ENCODE data around the gene CPN2.

Gene CPN2

DNA sequence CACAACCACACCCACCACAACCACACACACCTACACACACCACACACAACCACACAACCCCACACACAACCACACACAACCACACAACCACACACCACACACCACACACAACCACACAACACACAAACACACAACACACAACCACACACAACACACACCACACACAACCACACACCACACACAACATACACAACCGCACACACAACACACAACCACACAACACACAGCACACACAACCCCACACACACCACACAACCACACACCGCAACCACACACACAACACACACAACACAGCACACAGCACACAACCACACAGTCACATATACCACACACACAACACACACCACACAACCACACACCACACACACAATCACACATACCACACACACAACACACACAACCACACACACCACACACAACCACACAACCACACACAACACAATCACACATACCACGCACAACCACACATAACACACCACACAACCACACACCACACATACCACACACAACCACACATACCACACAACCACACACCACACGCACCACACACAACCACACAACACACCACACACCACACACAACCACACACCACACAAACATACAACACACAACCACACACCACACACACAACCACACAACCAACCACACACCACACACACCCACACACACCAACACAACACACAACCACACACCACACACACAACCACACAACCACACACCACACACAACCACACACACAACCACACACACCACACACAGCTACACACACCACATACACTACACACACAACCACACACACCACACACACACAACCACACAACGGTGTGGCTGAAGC, 23.7 kb downstream of the CPN2 start:
- DNase-seq, result no peak

DNA sequence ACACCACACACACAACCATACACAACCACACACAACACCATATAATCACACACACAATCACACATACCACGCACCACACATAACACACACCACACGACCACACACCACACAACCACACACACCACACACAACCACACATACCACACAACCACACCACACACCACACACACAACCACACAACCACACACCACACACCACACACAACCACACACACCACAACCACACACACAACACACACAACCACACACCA, 24.2 kb downstream of the CPN2 start:
- DNase-seq, result peak; percentile 24

DNA sequence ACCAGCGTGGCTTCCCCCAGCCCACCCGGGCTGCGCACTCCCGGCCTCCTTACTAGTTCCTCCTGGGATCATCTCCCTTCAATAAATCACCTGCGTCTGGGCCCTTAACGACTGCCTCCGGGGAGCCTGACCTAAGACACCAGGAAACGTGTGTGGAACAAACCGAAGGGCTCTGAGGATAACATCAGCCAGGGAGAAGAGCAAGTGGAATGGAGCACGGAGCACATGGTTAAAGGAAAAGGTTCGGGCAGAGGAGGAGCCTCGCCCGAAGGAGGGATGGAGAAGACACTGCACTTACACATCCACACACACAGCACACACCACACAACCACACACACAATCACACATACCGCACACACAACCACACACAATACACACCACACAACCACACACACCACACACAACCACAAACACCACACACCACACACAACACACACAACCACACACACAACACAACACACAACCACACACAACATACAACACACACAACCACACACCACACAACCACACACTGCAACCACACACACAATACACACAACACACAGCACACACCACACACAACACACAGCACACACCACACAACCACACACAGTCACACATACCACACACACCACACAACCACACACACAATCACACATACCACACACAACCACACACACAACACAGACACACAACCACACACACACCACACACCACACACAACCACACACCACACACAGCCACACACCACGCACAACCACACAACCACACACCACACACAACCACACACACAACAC, 24.7 kb downstream of the CPN2 start:
- no peak for DNase-seq

DNA sequence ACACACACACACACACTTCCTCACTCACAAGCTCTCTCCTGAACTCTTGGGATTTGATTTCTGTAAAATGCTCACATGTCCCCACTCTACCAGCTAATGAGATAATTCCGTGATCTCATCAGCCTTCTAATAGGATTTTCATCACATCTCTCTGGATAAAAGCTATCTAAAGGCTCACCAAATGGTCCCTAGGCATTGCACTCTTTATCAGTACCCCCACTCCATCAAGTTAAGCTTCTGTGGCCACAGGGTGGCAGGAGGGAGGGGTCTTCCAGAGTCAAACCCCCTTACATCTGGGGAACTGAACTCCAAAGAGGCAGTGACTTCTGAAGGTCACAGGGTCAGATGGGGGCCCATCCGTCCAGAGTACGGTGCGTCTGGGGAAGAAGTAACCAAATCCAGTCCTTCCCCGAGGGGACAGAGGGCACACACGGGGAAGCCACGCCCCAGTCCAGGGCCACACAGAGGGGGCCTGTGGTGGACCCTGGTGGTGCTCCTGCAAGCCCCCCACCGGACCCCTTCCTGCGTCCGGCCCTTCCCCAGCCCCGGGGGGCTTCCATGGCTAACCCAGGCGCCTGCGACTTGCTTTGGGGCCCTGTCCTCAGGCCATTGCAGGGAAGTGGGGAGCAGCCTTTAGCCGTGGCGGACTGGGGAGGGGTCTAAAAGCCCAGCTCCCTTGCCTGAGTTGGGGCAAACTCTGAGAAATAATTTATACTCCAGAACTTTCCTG, 25.5 kb downstream of the CPN2 start:
- no peak for DNase-seq

DNA sequence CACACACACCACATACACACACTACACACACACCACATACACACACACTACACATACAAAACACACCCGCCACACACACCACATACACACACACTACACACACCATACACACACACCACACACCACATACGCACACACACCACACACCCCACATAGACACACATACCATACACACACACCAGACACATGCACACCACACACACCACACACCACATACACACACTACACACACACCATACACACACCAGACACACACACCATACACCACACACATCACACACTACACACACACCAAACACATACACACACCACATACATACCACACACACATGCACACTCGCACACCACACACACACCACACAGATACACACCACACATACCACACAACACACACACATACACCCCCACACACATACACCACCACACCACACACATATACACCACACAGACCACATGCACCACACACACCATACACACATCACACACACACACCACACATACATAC, 26.3 kb downstream of the CPN2 start:
- no peak for DNase-seq

DNA sequence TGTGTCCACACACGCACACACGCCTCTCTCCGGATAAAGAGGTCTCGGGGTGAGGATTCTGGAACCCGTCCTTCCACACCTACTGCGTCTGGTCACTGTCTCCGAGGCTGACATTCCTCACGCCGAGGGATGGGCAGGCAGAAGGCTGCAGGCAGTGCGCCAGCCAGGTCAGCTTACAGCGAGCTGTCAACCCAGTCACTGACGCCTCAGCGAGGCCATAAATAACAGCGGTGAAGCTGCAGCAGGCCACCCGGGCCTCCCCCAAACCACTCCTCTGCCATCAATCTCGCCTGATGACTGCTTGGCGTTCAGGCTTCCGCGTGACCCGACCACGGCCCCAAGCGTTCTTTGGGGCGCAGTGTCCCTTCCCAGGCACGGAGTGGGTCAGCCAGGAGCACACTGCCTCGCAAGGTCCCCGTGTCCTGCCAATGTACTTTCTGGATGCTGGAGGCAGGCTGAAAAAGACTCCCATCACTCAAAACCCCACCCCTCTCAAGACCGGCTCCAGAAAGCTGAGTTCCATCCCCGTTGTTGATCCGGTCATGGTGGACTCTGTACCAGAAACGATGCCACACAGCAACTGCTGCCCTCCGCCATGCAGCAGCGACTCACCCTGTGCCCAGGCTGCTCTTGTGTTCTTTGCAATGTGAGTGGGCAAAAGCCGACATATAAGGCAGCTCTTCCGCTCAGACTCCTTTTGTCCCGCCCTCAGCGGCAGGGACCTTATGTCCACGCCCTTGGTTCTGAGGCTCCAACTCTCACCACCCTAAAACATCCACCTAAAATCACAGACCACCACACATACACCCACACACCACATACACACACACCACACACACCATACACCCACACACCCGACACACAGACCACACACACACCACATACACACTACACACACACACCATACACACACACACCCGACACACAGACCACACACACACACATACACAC, 27.1 kb downstream of the CPN2 start:
- peak; percentile 46 for DNase-seq

DNA sequence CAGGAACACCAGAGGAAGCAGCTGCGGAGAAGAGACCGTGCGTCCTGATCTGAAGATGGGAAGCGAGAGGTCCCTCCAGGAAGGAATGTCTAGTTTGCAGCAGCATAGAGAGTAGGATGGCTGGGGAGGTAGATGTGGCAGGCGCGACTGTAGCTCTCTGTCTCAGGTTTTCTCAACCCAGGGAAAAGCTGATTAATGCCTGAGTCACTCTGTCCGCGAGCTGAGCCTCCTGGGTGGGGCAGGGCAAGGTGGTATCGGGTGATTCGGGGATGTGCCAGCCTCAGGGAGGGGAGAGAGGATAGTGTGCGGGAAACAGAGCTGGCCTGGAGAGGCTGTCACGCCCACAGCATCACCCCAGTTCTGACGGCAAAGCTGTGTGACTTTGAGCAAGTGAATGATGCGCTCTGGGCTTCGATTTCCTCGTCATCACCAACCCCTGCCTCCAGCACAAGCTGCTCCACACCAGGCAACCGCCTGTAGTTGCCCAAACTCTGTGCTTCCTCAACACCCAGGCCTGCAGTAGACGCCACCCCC, 28.4 kb downstream of the CPN2 start:
- no peak for DNase-seq

DNA sequence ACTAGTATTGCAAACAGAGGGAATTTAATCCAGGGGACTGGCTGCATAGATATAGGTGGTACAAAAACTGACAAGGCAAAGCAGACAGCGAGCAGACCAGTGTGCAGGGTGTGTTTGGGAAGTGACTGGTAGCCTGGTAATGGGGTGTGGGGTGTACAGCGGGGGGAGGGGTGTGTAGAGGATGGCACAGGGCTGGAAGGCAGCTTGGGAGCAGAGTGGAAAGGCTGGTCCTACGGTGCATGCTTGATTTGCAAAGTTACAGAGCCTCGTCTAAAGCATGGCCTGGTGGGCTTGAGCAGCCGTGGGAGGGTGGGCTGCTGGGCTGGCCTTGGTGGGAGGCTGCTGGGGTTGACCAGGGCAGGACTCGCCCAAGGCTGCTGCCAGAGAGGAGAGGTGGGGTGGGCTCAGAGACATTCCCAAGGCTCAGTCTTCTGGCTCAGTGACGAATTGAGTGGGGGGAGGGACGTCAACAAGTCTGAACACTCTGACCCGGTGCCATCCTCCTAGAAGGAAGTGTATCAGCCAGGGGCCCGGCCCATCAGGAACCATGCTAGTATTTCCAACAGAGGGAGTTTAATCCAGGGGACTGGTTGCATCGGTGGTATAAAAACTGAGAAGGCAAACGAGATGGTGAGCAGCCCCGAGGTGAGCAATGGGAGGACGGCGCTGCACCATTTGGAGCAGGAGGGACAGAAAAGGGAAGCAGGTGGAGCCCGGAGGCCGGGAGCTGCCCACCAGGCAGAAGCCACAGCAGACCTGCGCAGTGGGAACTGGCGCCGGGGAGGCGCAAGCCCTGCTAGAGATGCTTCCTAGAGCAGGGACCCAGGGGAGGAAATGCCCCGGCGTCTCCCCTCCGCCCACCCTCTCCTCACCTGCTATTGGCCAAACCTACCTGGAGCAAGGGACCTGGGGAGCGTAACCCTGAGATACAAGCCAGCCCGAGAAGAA, 29.2 kb downstream of the CPN2 start:
- DNase-seq, result no peak

DNA sequence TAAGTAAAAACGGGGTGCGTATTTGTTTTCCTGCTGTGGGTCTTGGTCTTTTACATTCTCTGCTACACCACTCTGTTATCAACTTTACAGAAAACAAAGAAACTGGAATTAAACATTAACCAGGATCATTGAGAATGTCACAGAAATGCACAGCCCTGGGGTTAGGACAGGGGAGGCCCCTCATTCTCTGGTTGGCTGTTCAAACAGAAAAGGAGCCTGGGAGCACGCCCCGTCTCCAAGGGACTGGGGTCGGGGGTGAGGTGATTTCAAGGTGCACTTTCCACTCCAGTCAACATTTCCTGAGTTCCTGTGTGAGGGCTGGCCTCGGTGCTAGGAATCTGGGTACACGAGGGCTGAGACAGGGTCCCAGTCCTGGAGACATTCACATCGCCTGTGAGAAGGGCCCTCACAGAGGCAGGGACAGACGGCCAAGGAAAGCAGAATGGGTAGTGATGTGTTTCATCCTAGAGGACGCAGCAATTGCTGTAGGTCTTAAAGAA, 30.3 kb downstream of the CPN2 start:
- DNase-seq, result no peak

DNA sequence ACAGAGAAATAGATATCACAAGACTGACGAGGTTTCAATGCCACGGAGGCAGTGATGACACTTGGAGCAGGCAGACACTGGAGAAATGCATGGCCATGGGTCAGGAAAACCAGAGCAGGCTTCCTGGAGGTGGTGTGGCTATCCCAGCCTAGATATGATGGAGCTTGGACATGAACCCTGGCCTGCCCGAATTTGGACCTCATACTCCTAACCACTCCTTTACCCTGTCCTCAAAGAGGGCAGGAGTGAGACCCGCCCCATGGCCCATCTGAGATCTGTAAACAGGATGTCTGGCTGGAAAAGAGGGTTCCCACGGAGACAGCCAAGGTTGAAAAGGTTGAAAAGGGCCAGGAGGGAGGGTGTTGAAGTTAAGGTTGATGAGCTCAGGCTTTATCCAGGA, 31.0 kb downstream of the CPN2 start:
- no peak for DNase-seq

DNA sequence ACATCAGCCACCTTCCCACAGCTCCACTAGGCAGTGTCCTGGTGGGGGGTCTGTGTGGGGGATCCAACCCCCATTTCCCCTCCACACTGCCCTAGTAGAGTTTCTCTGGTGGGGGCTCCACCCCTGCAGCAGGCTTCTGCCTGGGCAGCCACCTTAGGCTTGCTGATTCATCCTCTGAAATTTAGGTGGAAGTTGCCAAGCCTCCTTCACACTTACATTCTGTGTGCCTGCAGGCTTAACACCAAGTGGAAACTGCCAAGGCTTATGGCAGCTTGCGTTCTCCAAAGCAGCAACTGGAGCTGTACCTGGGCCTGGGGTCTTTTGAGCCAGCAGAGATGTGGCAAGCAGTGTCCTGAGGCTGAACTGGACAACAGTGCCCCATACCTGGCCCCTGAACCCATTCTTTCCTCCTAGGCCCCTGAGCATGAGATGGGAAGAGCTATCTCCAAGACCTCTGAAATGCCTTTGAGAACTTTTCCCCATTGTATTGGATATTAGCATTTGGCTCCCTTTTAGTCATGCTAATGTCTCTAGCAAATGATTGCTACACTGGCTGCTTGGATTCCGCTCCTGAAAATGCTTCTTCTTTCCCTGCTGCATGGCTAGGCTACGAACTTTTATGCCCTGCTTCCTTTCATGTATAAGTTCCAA, 32.5 kb downstream of the CPN2 start:
- no peak for DNase-seq

DNA sequence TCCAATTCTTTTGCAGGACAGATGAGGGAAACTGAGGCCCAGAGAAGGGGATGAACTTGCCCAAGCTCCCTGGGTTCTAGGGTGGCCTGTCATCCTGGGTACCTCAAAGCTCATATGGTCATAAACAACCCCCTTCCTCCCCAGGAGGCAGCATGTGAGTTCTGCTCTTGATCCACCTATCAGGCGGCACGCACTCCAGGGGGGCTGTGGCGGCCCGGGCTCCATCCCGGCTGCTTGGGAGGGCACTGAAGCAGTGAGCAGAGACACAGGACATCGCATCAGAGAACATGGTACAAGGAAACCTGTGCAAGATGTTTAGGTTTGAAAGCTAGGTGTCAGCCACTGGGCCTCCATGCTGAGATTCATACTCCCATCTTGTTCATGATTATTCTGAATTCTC, 34.2 kb downstream of the CPN2 start:
- DNase-seq, result no peak

DNA sequence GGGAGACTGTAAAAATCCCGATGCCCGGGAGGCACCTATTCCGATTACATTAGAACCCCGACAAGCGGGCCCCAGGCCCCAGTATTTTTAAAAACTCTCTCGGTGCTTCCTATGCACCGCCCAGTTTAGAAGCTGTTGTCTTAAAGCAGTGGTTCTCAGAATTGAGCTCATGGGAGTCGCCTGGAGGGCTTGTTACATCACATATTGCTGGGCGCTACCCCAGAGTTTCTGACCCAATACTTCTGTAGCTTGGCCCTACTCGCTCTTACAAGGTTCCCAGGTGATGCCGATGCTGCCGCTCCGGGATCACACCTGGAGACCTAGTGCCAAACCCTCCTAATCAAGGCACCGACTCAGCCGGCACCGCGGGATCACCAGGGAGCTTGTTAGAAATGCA, 35.2 kb downstream of the CPN2 start:
- no peak for DNase-seq

DNA sequence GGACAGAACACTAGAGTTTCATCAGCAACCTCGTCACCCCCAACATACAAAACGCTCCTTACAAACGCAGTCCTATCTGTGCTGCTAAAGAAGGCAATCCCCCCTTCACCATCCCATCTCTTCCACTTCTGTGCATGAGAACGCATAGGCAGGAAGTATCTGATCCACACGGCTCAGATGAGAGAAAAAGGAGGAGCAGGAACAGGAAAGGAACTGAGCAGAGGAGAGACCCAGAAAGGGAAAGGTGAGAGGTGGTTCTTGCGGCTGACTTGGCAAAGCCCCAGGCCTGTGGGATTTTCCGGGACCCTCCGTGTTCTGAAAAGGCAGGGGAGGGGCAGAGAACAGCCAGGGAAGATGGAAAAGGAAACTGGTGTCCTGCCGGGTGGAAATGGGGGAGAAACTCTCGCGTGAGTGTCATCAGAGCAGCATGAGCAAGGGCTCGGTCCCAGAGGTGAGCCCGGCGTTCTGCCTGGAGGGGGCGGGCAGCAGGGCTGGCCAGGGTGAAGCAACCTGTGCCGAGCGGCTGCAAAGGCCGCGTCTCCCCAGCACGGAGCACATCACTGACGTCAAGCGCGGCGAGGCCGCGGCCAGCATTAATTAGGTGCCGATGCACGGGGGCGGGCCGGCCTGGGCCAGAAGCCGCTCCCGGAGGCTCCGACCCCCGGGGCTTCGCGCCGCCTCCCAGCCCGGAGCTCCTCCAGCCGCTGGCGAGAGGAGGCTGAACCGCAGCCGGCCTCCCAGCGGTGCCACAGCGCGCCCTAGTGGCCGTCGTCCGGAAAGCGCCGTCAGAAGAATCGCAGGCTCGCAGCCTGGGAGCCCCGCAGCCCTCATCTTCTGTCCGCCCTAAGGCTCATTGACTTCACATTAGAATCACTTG, 35.8 kb downstream of the CPN2 start:
- DNase-seq, result peak; percentile 79

DNA sequence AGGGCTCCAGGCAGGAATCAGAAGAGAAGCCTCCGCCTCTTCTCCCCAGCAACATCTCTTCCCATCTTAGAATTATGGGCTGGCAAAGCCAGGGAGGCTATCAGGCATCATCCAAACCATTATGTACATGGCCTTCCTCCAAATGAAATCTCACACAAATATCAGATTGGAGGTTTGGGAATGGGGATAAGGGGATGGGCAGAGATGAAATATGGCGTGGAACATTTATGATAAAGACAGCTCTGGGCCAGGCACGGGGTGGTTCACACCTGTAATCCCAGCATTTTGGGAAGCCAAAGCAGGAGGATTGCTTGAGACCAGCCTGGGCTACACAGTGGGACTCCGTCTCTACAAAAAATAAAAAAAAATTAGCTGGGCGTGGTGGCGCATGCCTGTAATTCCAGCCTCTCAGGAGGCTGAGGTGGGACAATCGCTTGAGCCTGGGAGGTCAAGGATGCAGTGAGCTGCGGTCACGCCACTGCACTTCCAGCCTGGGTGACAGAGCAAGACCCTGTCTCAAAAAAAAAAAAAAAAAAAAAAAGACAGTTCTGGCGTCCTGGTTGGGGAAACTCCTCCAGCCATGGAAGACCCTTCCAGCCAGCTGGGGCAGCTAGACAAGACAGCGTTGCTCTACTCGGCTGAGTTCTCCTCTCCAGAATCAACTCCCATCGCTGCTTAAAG, 36.6 kb downstream of the CPN2 start:
- DNase-seq, result no peak

DNA sequence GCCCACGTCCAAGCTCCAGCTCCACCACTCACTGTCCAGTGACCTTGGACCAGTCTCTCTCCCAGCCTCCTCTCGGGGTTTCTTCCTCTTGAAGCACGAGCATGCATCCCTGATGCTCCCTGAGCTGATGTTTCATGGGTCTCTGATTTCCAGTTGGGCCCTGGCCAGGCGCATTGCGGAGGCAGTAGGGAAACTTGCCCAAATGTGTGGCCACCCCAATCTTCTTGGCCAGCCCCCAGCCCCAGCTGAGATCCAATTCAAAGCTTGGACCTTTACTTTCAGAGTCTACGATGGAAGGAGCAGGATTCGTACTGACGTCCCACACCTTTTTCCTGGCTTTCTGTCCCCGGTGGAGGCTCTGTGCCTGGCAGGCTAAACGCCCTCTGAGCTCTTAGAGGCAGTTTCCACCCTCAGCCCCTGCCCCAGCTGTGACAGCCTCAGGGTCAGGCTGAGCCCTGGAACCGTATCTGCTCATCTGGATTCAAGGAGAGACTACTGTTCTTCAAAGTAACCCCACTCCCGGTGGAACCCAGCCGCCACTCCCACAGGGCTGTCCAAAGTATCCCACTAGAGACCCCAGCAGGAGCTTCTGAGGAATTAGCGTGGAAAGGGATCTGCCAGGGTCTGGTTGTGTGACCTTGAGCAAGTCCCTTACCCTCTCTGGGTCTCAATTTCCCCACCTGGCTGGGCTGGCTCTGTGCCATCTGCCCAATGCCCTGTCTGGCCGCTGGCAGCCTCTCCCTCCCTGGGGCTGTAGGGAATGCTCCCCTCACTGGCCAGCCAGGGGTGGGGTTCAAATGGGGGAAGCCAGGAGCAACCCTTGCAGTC, 37.4 kb downstream of the CPN2 start:
- DNase-seq, result no peak

DNA sequence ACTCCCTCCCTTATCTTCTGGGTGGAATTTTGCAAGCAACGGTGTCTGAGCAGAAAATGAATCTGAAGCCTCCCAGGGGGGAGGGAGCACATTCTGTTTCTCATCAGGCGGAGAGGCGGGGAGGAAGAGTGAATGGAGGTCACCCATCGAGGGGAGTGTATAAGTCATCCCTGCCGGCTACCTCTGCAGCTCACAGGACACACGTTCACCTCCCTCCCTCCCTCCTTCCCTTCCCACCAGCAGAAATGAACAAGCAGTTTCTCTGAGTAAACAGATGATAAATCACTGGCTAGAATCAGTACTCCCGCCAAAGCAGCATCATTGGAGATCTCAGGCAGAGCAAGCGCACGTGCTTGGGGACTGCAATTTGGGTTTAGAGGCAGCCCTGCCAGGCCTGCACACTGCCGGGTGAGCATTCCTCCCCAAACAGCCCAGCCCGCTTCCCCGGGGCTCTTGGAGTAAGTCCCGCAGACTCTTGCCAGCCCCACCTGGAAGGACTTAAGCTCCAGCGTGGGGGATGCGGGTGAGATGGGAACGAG, 38.3 kb downstream of the CPN2 start:
- no peak for DNase-seq

Measured in CD4-positive, alpha-beta T cell treated with Interleukin-17A for 1 hour (primary cell).